ENCODE measurements around the gene BTG2. TPM values are rescaled to one million over a fixed set of nuclear protein-coding genes. Genes with fewer than 3 reads are reported as not detected.

The BTG2 gene
- total RNA-seq, 1 donor from 2014 or later: 95.2 TPM

DNA sequence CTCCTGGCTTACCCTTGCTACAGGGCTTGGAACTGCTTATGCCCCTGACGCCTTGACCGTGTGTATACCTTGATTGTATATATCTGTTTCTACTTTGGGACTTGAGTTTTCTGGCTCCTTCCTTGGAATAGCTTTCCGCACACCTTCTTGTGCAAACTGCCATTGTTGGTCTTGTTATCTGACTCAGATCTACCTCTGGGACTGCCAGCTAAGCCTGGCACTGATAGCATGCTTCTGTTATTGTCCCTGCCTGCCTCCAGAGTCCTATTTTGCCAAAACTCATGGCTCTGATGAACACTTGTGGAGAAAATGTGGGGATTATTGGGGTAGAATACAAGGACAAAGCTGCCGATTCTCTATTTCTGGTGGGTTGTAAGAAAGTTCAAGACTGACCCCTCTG is 30.2 kb downstream of the BTG2 start:
- no peak for DNase-seq (ENCODE audit: low read depth)

DNA sequence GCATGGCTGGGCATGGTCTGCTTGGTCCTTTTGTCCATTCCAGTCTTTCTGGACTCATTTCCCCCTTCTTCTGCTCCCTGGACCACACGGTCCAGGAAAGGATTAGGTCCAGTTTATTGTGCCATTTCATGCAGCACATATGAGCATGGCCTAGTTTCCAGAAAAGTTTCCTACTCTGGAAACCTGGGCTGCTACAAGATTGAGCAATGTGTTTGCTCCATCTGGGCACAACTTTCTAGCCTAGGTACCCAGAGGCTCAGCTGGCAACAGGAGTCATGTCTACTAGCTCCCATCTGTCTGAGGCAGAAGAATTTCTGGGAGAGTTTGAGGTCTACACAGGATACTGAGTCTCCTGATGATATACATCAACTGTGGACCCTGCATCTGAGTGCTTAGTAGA is 30.8 kb downstream of the BTG2 start:
- no peak for DNase-seq (ENCODE audit: low read depth)

DNA sequence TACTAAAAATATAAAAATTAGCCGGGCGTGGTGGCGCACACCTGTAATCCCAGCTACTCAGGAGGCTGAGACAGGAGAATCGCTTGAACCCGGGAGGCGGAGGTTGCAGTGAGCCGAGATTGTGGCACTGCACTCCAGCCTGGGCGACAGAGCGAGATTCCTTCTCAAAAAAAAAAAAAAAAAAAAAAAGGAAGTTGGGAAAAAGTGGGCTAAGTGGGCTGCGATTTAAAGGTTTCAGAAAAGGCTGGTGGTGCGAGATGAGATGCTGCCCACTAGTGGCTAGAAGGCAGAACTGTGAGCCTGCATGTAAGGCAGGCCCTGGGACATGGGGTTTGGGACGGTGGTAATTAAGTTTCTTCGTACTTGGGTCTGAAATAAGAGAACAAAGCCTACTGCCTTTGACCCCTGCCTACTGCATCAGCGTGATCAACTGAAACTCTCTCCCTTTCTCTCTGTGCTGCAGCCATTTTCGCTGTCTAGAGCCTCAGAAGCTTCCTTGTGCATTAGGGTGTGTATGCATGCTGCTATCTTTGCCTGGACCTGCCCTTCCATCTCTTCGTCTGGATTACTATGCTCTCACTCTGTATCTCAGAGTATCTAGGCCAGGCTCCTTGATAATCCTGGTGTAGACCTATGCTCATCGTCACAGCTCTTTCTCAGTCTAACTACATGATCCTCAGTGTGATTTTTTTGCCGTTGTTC is 33.2 kb downstream of the BTG2 start:
- DNase-seq (ENCODE audit: low read depth): peak; percentile 66

DNA sequence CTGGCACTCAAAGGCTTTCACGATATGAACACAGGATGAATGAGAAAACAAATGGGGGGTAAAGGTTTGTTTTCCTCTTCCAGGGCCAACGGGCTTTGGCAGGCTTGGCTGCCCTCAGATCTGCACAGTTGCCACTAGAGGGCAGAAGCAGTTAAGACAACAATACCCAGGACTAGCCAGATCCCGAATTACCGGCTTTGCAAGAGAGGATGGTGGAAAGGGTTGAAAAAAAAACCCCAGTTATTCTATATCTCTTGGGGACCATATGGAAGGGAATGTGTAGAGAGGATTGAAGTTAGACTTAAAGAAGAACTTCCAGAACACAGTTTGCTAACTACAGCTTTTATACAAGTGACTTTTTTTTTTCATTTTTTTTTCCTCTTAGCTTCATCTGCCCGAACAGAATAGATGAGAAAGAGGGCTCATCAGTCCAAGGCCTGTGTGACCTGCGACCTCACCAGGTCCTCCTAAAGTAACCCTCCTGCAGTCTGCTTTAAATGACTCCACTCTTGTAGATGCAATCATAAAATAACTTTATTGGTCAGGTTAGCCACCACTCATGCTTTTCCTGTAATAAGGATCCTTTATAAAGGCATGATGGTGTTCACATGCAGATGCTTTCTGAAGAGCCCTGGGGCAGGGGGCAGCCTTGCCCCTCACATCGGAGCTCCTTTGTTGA is 34.9 kb downstream of the BTG2 start:
- DNase-seq (ENCODE audit: low read depth): peak; percentile 84

DNA sequence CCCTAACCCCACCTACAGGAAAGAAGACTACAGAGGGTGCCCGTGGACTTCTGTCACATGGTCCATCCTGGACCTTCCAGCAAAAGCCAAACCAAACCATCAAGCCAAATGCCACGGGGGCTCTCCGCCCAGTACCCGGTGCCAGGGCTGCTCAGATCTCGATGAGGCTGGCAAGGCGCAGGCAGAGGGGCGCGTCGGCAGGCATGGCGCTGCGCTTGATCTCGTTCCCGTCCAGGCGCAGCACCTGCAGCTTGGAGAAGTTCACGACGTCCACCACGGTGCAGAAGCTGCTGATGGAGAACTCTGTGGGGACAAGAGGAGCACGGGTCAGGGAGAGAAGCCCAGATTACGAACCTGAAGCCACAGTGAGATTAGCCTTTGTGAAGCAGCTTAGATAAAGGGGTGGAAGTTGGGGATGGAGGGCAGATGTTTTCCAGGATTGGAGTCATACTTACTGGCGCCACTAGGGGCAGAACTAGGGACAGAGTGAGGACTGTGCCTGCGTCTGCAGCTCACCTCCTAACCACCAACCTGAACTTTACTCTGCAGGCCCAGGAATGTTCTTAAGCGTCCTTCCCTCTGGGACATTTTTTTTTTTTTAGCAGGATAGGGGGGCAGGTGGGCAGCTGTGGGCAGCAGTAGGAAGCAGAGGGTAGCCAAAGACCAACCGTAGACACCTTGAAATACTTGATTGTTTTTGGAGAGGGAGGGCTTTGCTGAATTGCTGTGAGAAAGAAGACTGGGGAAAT is 37.0 kb downstream of the BTG2 start:
- DNase-seq (ENCODE audit: low read depth): peak; percentile 38

DNA sequence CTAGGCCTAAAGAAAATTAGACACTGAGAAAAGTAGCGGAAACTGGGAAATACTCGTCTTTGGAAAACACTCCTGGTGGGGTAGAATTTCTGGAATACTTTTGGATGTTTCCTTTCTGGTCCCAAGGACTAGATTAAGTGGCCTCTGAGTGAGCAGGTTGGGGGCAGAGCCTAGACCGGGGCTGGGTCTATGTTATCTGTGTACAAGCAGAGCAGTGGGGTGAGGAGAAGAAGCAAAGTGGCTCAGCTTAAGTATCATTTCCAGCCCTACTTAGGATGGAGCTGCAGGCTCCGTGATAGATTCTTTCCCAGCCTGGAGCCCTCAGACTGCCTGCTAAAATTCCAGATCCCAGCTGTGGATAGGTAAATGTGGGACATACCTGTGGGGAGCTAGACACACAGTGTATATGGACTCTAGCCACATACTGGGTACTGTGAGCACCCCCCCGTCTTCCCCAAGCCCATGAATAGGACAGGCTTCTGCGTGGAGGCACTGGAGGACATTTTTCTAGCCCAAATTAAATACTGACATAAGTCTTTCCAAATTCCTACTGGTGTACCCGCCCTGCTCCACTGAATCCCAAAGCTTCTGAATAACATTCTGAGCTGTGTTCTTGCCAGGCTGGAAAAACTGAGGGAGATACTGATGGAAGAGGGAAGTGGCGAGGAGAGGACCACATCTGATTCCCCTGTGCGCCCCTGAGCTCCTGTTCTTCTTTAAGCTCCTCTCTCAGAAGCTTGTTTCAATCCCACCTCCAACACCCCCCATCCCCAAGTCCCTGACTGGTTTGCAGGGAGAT is 38.8 kb downstream of the BTG2 start:
- DNase-seq (ENCODE audit: low read depth): no peak

DNA sequence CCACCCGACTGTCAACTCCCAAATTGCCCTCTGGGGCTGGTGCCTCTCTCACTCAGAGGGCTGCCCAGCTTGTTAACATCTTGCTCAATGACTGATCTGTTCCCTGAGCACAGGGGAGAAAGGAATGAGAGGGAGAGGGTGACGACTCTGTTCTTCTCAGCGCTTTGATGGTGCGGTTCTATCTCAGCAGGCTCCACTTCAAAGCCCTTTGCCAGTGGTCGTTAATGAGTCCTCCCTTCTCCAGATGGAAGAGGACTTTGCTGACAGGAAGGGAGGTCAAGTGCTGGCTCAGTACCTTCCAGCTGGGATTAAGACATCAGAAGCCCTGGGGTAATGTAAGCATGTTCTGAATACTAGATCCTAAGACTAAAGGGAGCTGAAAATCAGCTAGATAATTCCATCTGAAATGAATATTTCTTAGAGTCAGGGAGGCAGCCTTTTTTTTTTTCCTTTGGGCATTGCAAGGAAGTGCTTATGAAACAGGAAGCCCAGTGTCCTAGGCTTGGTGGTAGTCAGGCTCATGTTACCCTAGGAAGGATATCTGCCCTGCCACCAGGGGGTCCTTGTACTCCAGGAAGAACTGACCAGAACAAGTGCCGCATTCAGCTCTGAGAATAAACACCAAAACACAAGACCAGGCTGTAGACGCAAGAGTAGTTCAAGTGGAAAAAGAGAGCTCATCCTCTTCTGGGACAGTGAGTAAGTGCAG is 40.9 kb downstream of the BTG2 start:
- DNase-seq (ENCODE audit: low read depth): no peak

DNA sequence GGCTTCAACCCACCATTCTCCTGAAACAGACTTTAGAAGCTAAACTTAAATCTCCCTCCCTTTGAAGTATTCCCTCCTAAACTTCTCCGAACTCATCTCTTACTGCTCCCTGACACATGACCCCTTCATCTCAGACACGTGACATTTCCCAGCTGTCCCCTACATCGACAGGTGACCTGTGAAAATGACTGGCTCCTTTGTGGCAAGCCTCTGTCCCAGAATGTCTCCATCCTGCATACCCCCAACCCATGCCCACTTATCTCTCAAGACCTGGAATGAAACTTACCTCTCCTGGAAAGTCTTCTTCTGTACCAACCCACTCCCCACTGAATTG is 41.4 kb downstream of the BTG2 start:
- no peak for DNase-seq (ENCODE audit: low read depth)

DNA sequence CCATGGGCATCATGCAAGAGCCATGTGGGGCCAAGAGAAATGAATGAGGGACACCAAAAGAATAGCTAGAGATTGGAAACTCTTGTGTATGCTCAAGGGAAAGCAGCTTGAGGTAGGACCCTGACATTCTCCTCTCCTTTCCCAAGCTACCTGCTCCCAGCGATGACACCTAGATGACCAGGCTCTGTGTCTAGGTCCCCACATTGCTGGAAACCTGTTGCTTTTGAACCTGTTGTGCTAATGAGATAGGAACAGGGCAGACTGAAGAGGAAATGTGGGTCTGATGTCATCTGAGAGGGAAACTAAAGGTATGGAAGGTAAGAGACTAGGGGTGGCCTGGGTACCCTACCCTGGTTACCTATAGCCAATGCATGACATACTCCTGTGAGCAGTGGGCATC is 43.8 kb downstream of the BTG2 start:
- DNase-seq (ENCODE audit: low read depth): no peak

DNA sequence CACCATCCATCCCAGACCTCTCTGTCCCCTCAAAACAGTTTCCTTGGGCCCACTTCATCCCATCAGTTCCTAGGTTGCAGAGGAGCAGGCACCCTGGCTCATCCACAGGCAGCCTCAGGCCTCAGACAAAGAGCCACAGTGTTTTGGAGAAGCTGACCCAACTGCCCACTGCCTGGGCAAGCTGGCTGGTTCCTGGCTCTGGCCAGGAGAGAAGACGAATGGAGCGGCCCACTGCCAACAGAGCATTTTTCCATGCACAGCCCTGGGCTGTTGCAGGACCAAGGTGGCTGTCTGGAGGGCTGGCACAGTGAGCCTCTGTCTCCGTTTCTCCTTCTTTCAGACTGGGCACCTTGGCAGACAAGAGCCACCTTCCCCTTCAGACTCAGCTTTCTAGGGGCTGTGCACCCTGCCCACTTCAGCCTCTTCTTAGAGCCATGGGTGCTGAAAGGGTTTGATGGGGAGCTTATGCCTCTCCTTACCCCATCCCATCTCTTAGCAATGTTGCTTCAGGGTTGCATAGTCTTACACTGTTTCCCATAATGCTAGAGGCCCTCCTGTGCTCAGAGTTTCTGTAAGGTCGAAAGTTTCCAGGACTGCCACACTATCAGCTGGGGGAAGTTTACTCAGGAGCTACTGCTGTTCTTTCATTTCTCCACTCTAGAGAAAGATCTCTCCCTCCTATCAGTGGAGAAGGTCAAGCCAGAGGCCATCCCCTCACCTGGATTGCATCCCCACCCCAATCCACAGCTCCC is 44.6 kb downstream of the BTG2 start:
- no peak for DNase-seq (ENCODE audit: low read depth)

DNA sequence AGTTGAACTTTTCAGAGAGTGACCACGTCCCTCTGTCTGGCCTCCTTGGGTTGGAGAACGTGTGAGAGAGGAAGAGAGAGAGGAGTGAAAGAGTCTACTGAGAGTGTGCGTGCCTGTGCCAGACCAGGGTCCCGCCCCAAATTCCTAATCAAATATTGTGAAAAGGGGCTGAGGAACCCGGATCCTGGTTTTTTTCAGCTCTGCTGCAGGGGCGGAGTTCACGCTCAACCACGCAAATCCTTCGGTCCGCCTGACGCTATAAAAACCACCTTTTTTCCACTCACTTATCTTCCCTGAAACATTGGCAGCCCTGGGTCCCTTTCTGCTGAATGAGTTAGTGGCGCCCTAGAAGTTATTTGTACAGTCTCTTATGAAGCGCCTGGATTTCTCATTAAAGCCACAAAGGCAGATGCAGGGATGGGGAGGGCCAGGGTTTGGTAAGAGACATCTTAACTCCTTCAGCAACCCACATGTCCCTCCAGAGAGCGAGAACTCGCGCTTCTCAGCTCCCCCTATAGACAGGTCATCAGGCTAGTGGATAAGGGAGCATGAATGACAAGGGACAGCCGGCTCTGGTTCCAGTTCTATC is 45.8 kb downstream of the BTG2 start, which contains the start of gene FMOD:
FMOD (minus strand) TSS at position 86 of the 589 bp plus-strand sequence. CDS start 2,852 bp downstream, outside the sequence.
- peak; percentile 62 for DNase-seq (ENCODE audit: low read depth)

DNA sequence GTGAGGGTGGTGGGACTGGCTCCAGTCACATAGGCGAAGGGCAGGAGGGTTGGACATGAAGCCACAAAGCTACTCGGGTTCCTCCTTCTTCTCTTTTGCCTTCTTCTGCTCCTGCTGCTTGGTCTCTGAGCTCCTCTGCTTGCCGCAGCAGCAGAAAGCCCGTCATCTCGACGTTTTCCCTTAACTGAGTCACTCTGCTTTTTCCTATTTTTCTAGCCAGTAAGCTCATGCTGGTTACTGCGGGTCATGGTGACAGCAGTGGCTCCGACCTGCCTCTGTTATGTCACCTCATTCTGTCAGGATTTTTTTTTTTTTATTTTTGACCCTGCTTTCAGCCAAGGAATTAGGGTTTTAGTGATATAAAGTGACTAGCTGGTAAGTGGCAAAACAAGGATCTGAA is 48.2 kb downstream of the BTG2 start:
- no peak for DNase-seq (ENCODE audit: low read depth)

DNA sequence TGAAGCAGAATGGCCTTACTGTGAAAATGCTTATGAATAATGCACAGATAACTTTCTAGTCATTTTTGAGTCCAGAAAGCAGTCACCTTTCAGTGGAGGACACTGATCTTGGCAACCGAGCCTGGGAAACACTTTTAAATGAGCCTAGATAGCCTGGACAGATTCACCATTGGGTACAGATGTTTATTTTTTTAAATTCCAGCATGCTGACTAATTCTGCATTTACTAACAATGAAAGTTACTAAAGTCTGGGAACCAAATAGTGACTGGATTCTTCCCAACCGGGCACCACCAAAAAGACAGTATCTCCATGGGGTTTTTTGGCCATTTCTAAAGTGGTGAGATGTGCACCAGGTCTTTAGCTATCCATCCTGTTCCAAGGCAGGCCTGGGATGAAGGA is 48.9 kb downstream of the BTG2 start:
- DNase-seq (ENCODE audit: low read depth): peak; percentile 26

DNA sequence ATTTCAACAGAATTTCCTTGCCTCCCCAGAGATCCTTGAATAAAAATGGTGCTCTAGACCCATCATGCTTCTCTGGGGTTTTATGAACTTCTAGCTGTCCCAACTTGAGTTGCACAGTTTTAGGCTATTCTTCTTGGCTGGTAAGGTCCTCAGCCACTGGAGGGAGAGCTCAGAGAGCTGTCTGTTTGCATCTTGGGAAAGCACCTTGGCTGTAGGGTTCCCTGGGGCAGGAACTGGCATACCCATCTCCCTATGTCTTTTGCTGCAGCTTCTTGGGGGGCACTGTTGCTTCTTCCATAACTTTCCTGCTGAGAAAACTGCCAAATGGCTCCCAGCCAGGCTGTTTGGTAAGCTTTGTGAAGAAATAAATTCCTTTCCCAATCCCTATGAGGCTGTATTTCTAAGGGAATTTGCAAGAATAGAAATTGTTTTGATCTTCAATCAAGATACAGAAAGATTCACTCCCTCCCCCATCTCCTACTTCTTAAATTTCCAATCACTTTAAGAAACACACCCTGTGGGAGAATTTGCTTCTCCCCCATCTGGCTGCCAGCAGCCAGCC is 53.8 kb downstream of the BTG2 start:
- peak; percentile 43 for DNase-seq (ENCODE audit: low read depth)

Other genes starting within 250 kb of the BTG2 start
- 882 and 1,586 TPM in 2 replicates for gene MYOG, start 219.5 kb upstream of the BTG2 start, total RNA-seq
- gene ADORA1, start 177.8 kb upstream of the BTG2 start, total RNA-seq: 27.4 and 42.0 TPM in 2 replicates
- 1,679 and 2,440 TPM in 2 replicates for gene MYBPH, start 129.7 kb upstream of the BTG2 start, total RNA-seq
- 0.37 and 1.2 TPM in 2 replicates for gene CHI3L1, start 118.8 kb upstream of the BTG2 start, total RNA-seq
- gene CHIT1, start 75.8 kb upstream of the BTG2 start, total RNA-seq: 5.0 and 7.7 TPM in 2 replicates
- 4.4 and 10.6 TPM in 2 replicates for gene FMOD, start 45.6 kb downstream of the BTG2 start, total RNA-seq
- 0.11 and 0.31 TPM in 2 replicates for gene PRELP, start 170.3 kb downstream of the BTG2 start, total RNA-seq
- not detected in 2 replicates for gene OPTC, start 188.6 kb downstream of the BTG2 start, total RNA-seq

Data from myocyte (in vitro differentiated cells).